Activated effector memory CD4-positive, alpha-beta T cell treated with anti-CD3 and anti-CD28 coated beads, Interleukin-2, amount 50 U/mL, for 16 hours (primary cell): ENCODE results near the gene CYBB.
A peak's percentile ranks its signal among the peaks of the same experiment; 100 is the strongest.

Experiments used
- DNase-seq: peaks from one replicate; pipeline ENCODE4 v3.0.0-alpha.2; 2020

Gene CYBB

GRCh38 chrX:37786624-37787422, 7.0 kb downstream of the CYBB start:
- no peak for DNase-seq

- DNase-seq: no peak
Observed at GRCh38 chrX:37787423-37787869, 7.6 kb downstream of the CYBB start.

GRCh38 chrX:37796310-37796709, 16.5 kb downstream of the CYBB start:
- DNase-seq: no peak

GRCh38 chrX:37796805-37797204, 16.9 kb downstream of the CYBB start:
- DNase-seq: no peak

- no peak for DNase-seq
Observed at GRCh38 chrX:37799936-37800335, 20.1 kb downstream of the CYBB start.

GRCh38 chrX:37800717-37801116, 20.9 kb downstream of the CYBB start:
- DNase-seq: no peak

- no peak for DNase-seq
Observed at GRCh38 chrX:37802028-37802427, 22.2 kb downstream of the CYBB start.

- DNase-seq: no peak
Observed at GRCh38 chrX:37803057-37803456, 23.2 kb downstream of the CYBB start.

GRCh38 chrX:37809970-37810369, 30.1 kb downstream of the CYBB start:
- DNase-seq: no peak

GRCh38 chrX:37812110-37812509, 32.3 kb downstream of the CYBB start:
- no peak for DNase-seq

GRCh38 chrX:37813570-37813969, 33.7 kb downstream of the CYBB start:
- no peak for DNase-seq

- DNase-seq: no peak
Observed at GRCh38 chrX:37815366-37815765, 35.5 kb downstream of the CYBB start.

- DNase-seq: no peak
Observed at GRCh38 chrX:37816766-37817165, 36.9 kb downstream of the CYBB start.

- no peak for DNase-seq
Observed at GRCh38 chrX:37817176-37817575, 37.3 kb downstream of the CYBB start.

- no peak for DNase-seq
Observed at GRCh38 chrX:37817579-37817978, 37.7 kb downstream of the CYBB start.

GRCh38 chrX:37818031-37818430, 38.2 kb downstream of the CYBB start:
- DNase-seq: no peak

GRCh38 chrX:37820646-37821045, 40.8 kb downstream of the CYBB start:
- no peak for DNase-seq

- DNase-seq: no peak
Observed at GRCh38 chrX:37824491-37825214, 44.8 kb downstream of the CYBB start.

GRCh38 chrX:37825215-37825842, 45.5 kb downstream of the CYBB start:
- DNase-seq: peak; percentile 74

- DNase-seq: no peak
Observed at GRCh38 chrX:37829721-37830120, 49.9 kb downstream of the CYBB start.

GRCh38 chrX:37830371-37830770, 50.5 kb downstream of the CYBB start:
- no peak for DNase-seq

GRCh38 chrX:37834937-37835336, 55.1 kb downstream of the CYBB start:
- DNase-seq: no peak

- no peak for DNase-seq
Observed at GRCh38 chrX:37840931-37841330, 61.1 kb downstream of the CYBB start.

- DNase-seq: no peak
Observed at GRCh38 chrX:37844622-37845021, 64.8 kb downstream of the CYBB start.
